Fibroblast of peridontal ligament (primary cell): ENCODE measurements around the gene RERE.
A peak's percentile ranks its signal among the peaks of the same experiment; 100 is the strongest.

ENCODE experiments used
- DNase-seq: peaks from one replicate; pipeline ENCODE4 v3.0.0-alpha.2; 2010; ENCODE audit errors: extremely low read depth

Gene RERE

DNA sequence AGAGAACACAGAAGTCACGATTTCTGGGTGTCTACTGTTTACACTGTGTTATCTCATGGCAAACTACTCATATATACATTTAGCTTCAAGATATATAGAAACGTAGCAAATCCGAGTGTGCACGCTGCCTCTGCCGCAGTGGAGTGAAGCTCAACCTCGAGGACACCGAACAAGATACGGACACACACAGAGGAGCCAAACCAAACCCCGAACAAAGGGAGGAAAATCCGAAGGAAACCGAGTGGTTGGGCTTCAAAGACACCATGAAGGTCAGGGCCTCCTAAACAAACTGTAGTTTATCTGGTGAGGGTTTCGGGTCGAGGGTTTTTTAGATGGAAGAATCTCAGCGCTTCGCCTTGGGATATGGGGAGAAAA, 465.0 kb downstream of the RERE start:
- no peak for DNase-seq

DNA sequence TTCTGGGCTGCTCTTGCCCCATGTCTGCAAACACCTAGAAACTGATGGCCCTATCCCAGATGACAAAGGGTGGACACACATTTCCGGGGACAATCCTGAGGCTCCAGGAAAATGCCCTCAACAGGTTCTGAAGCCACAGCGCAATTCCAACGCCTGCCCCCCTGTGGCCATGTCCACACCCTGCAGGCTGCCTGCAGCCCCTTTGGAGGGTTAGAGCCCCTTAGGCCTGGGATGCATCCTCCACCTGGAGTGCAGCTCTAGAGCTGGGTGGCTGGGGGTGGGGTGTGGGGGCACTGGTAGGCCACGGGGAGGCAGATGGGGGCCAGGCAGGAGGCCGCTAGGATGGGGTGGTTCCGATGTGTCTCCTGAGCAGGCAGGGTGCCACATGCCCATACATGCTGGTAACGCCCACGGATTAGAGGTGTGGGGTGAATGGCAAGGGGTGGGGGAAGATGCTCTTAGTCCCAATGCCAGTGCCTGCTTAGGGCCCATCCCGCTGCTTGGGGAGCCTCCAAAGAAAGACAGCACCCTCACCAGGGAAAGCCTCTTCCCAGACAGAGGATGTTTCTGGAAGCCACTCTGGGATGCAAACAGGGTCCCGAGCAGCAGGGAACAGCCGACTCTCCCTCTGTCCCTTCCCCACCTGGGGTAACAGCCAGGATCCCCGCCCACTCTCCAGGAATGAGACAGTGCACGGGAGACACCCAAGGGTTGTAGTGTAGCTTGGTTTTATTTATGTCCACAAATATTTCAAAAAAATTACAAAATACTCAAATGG, 465.6 kb downstream of the RERE start:
- DNase-seq = no peak

DNA sequence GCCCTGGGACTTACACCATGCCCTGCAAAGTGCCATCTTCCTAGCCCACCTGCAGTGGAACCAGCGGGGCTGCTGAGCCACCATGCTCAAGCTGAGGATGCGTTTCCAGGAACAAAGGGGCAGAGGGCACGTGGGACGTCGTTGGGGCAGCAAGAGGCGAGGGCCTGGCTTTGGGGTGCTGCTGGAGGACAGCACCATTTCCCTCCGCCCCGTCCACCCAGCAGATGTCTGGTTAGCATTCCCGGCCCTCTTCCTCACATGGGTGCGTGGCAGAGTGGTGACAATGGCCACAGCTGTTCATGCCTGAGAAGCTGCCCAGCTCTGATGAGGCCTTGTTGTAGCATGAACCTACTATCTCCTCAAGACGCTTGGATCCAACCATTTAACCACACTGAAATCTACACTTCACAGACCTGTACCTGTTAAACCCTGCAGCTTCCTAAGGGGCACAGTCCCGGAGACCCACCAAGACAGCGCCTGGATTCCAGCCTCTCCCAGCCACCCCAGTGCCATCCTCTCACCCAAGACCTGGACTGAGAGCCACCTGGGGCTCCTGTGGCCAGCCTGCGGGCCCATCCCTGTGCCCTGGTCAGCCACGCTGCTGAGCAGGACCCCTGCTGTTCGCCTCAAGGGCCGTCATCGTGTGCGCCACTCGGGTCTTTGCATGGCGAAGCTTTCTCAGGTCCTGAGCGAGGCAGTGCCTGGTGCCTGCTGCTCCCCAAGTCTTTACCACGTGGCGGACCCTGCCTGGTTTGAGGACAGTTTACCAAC, 466.3 kb downstream of the RERE start:
- DNase-seq = no peak

DNA sequence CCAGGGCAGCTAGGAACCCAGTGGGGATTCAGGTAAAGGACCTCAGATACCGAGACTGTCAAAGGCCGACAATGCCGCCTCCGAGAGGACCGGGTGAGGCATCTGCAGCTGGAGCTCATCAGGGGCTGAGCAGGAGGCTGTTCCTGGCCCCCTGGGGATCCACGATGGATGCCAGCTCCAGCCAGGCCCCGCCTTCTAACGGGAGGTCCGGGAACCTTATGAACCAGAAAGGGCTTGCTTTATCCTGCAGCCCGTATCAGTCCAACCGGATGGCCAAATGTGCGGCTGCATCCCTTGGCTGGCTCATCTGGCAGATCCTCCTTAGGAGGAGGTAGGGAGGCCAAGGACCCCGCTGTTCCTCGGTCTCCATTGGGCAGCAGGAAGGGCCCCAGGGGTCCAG, 467.5 kb downstream of the RERE start:
- no peak for DNase-seq

DNA sequence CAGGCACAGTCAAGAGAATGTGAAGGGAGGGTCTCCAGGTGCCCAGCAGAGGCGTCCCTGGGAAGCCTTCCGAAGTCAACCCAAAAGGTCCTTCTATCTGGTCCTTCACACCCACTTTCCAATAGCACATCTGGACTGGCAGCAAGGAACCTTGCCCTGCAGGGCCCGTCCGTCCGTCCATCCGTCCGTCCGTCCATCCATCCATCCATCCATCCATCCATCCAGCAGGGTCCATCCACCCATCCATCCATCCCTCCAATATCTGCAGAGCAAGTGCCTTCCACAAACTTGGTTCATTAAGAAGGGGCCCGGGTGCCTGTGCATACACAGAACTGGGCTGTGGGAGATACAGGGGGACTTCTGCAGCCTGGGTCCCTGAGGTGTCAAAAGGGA, 468.0 kb downstream of the RERE start:
- no peak for DNase-seq

DNA sequence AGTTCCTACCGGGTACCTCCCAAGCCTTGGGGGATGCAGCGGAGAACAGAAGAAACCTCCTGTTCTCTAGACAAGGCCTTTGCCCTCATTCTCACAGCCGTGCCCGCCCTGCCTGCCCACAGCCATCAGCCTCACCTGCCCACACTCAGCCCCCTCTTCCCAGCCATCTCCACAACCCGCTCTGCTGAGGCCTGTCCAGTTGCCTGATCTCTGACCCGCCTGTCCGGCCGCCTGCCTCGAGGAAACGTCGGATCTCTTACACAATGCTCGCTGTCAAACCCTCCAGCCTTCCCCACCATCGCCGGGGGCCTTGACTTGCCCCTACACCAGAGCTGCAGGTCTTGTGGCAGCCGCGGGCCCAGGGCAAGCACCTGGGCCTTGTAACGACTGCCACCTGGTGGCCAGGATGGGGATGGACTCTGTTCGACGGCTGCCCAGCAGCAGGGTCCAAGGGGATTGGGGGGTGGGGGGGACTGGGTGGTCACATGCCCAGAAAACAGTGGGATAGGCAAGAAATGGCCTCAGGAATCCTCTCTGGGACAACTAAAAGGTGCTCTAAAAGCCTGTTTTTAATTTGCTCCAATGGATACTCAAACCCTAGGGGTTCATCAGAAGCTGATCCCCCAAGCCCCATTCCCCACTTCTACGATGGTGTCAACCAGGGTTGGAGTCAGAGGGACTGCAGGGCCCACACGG, 468.5 kb downstream of the RERE start:
- DNase-seq = peak; percentile 45

DNA sequence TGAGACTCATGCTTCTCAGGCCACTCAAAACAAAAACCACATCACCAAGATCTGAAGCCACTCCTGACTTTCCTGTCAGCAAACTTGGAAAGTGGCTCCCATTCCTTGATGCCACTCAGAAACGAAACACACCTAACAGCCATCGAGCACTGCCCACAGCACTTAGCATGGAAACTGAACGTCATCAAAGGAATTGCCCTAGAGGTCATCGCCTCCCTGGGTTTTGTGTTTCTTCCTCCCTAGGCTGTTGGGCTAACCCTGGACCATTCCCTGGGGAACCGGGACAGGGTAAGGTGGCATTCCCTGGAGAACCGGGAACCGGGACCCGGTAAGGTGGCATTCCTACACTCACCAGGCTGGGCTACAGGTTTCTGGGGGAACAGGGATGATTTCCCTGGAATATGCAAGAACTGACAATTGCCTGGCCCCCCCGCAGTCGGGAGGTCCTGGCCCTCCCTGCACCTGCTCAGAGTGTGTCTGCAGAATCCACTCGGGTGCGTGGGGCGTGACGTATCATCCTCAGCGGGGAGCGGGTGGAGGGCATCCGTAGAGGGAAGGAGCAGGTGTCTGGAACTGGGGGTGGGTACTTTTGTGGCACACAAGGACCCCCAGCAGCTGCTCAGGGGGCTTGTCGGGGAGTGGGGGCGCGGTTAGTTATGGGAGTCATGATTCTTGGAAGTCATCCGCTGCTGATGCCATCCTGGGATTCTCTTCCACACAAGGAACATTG, 469.2 kb downstream of the RERE start:
- DNase-seq = no peak

DNA sequence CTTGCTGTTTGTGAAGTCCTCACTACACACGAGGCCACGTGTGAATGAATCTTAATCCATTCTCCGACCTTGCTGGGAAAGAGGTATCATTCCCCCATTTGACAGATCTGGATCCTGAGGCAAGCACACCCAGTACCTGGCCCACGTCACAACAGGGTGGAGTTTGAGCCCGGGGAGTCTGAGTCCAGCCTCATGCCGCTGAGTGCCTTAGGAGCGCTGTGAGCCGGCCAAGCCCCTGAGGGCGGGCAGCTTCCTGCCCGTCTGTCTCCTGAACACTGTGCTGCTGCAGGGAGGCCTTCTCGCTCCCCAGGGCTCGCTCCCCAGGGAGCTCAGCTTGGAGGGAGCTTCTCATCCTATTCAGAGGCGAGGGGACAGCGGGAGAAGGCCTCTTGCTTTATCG, 469.8 kb downstream of the RERE start:
- no peak for DNase-seq

DNA sequence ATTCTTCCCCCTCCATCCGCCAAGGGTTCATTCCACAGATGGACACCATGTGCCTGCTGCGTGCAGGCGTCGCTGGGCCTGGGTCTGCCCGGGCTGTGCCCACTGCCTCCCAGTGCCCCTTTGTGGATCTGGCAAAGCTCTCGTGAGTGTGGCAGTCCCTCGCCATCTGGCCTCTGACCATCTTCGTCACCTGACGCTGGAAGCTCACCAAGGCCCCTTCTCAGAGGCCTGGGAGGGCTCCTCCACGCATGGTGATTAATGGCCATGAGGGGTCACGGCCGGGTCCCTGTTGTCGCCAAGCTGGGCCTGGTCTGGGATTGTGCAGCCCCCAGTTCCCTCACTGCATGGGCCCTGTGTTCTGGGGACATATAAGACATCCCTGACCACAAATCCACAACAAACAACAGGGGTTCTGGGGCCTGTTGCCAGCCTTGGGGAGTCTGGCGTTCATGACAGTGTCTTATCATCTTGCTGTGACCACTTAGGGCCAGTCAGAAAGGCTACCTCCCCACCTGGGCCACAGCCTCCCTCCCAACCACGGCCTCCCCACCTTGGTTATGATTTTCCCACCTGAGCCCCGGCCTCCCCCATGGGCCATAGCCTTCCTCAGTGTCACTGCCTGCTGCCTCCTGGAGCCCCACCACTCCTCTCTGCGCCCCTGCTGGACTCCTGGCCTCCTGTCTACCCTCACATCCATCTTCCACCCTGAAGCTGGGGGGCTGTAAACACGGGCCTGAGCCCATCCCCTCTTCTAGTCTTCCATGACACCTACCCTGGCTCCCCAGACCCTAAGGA, 471.6 kb downstream of the RERE start:
- no peak for DNase-seq

DNA sequence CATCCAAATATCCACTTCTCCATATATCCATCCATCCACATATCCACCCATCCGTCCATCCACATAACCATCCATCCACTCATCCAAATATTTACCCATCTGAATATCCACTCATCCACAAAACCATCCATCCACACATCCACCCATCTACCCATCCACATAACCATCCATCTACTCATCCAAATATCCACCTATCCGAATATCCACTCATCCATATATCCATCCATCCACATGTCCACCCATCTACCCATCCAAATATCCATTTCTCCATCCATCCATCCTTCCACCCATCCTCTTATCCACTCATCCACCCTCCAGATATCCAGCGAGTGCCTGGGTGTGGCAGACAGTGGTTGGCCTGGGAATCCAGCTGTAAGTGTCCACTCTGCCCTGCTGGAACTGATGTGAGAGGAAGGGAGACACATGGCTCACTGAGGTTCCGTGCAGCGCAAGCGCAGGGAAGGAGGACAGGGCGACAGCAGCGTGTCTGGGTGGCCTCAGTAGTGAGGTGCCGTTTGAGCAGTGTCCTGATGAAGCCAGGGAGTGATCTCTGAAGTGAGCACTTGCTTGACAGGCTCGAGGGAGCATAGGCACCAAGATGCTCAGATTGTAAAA, 472.4 kb downstream of the RERE start:
- DNase-seq = no peak

DNA sequence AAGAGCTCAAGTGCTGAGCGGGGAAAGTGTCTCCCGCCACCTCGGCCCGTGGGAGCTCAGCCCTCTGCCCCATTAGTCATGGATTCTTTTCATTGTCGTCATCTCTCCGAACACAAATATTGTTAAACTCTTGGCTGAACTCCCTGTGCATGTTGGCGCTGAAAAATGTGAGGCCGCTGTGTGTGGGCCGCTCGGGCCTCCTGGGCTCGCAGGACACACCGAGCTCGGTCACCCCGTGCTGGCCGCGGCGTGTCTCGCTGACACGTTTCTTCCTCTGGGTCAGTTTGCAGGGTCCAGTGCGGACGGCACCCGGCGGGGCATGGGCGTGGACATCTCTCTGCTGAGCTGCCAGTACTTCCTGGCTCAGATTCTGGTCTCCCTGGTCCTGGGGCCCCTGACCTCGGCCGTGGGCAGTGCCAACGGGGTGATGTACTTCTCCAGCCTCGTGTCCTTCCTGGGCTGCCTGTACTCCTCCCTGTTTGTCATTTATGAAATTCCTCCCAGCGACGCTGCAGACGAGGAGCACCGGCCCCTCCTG, 473.9 kb downstream of the RERE start:
- DNase-seq = peak; percentile 90

DNA sequence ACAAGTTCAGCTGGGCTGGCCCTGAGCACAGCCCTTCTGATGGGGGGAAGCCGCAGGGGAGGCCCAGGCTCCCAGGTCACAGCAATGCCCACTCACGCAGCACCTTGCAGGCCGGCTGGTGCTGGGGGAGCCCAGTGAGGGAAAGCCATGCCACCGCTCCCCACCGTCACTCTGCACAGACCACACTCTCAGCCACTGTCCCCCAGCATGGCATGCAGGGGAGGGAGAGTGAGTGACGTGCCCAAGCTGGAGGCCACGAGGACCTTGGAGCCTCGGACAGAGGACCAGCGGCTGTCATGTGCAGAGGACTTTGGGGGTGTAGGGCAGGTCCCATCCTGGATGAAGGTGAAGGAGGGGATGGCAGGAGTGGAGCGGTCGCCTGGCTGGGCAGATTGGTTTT, 474.4 kb downstream of the RERE start:
- no peak for DNase-seq

DNA sequence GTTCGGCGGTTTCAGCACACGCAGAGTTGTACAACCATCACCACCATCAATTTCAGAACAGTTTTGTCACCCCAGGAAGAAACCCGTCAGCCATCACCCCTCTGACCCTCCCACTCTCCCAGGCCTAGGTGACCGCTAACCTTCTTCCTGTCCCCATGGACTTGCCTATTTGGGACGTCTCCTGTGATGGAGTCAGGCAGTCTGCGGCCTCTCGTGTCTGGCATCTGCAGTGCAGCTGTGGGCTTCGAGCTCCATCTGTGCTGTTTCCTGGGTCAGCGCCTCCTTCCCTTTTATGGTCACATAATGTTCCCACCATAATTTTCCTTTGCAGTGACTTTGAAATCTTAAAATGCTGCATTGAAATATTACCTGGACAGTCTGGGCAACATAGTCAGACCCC, 475.1 kb downstream of the RERE start:
- DNase-seq = no peak

DNA sequence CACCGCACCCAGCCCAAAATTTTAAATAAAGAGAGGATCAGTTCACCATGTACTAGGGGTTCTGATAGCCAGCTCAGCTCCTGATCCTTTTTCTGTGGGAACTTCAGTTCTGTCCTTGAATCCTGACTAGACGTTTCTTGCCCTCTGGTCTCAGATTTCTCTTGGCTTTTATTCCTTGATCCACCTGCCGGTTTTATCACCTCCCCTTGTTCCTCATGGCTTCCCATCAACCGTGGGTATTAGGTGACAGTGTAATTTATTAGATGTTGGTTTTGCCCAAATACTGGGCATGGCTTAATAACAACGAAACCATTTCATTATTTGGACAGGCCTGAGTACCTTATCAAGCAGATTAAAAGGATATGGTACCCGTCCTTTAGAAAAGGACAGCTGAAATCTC, 477.0 kb downstream of the RERE start:
- no peak for DNase-seq

DNA sequence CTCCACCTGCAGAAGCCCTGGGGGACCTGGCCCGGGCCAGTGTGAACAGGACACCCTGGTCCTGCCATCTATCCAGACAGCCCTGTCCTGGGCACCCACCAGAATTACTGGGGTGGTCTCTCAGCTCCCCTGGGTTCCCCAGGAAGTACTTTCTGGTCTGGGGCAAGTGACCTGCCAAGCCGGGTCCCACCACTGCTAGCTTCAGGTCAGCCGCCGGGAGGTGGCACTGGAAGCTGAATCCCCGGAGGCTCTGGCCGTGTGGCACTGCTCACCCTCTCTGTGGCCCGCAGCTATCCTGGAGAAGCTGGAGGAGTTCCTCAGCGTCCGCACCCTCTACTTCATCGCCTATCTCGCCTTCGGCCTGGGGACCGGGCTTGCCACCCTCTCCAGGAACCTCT, 478.2 kb downstream of the RERE start:
- DNase-seq = no peak

DNA sequence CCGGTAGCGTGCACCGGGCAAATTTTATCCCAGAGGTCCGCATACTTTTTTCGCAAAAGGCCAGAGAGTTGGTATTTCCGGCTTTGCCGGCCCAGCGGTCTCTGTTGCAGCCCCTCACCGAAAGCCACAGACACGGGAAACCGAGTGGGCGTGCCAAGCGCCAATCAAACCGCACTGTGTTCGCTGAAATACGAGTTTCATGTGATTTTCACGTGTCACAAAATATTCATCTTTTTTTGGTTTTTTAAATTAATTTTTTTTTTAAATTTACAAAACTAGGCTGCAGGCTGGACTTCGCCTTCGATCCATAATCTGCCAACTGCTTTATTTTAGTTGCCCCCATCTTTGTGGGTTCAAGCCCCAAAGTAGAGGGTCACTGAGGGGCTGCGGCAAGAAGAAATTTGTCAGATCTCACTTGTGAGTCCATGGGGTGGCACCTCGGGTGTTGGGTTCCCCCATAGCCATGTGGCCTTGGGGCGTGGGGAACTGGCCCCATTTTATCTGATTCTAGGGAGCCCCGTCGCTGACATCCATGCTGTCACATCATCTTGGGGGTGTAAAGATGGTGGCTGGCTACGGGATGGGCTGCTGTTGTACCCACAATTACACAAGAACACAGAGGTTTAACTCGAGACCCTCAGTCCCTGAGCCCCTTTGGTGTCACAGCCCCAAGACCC, 478.8 kb downstream of the RERE start:
- DNase-seq = no peak

DNA sequence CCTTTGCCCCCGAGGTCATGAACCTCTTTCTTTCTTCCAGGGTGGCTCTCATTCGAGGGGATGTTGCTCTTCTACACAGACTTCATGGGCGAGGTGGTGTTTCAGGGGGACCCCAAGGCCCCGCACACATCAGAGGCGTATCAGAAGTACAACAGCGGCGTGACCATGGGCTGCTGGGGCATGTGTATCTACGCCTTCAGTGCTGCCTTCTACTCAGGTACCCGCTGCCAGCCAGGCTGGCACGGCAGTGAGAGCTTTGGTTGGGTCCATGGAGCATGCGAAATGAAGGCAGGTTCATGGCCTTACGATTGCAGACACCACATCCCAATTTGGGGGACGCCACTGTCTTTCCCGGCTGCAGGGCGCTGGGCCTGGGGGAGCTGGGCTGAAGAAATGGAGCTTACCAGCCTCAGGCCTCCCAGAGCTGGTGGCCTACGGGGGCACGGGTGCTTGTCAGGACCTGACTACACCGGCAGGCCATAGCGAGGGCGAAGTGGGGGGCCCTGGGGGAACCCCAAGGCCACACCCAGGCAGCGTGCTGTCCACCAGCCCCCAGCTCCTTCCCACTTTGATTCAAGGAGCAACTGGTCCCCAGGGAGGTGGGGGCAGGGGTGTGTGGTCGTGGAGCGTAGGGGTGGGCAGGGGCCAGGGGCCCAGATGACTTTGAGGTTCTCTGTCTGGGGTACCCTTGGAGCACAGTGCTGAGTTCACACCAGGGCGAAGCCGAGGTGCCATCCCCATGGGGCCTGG, 479.5 kb downstream of the RERE start:
- no peak for DNase-seq

DNA sequence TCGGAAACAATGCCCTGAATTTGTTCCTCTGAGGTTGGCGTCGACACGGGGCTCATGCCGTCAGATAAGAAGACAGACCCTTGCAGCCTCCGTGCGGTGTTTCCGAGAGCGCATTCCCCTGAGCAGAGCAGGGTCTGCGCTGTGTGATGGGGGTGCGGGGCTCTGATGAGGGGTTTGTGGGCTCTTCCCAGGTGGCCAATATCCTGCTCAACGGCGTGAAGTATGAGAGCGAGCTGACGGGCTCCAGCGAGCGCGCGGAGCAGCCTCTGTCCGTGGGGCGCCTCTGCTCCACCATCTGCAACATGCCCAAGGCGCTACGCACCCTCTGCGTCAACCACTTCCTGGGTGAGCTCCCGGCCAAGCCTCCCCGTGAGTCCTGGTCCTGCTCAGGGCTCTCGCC, 482.2 kb downstream of the RERE start:
- no peak for DNase-seq

DNA sequence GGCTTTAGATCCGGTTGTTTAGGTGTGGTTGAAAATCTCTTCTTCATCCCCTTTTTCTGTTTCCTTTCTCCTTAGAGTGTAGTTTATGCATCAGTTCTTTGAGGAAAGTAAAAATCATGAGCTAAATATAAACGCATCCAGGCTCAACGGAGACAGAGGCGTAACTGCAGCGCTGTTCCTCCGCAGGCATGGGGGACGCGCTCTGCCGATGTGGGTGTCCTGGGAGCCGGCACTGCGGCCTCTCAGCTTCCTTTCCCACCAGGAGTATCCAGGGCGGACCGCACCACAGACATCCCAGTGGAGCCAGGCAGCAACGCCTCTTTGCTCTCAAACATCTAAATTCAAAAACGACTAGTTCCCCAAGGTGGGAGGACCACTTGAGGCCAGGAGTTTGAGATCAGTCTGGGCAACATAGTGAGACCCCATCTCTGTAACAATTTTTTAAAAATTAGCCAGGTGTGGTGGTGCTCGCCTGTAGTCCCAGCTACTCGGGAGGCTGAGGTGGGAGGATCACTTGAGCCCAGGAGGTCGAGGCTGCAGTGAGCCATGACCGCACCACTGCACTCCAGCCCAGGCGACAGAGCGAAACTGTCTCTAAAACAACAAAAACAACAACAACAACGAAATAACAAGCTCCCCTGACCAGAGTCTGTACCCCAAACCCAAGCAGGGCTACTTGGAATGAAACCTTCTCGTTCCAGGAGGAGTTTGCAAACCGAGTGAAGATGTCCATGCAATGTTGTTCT, 483.2 kb downstream of the RERE start:
- no peak for DNase-seq
